ENCODE measurements around the gene SEPTIN12.

Gene SEPTIN12

DNA sequence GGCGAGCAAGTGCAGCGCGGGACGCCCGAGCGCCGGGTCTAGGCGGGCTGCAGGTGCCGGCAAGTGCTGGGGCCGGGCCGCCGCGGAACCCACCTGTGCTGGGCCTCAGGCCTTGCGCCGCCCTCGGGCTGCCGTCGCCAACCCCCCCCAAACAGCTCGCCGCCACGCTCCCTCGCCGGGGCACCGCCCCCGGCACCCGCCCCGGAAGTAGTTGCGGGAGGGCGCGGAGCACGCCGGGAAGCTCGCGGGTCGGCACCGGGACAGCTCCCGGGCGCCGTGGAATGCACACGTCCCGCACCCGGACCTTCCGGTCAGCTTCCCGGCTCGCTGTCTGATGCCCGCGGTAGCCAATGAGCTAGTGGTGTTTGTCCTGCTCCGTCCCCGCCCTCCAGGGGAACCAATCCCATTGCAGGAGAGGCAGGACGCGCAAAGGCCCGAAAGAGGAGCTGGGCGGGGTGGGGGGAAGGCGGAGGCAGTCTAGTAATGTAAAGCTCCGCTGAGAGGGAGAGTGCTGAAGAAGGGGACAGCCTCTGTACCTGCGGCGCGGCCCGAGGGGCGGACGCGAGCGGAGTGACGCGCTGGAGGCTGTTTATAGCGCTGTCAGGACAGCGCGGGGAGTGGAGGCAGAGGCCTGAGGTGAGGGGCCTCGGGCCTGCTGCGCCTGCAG is 53.9 kb downstream of the SEPTIN12 start, which contains the start of the genes ANKS3 and DNAAF8:
TSS of gene ANKS3 (minus strand) at position 209 of the 667 bp plus-strand sequence. CDS start 4,122 bp downstream, outside the sequence.
TSS of gene DNAAF8 (plus strand) at position 475 of the 667 bp plus-strand sequence. CDS start 1,978 bp downstream, outside the sequence.
- peak; percentile 46 to 69 (median 57) for DNase-seq (ENCODE audit: low read depth in 2 of 3, low spot score in 2 of 3)

DNA sequence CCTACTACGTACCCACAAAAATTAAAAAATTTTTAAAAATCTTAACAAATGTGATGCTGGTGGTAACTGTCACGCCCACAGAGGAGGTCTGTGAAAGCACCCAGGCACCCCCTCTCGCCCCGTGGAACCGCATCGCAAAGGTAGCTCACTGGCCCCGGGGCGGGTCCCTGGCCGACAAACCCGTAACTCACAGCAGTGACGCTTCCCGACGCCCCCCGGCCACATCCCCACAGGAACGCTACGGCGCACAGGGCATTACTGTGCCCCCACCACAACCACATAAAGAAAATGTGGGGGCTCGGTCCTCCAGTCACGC is 54.4 kb downstream of the SEPTIN12 start:
- DNase-seq (ENCODE audit: low read depth in 2 of 3, low spot score in 2 of 3), result no peak

DNA sequence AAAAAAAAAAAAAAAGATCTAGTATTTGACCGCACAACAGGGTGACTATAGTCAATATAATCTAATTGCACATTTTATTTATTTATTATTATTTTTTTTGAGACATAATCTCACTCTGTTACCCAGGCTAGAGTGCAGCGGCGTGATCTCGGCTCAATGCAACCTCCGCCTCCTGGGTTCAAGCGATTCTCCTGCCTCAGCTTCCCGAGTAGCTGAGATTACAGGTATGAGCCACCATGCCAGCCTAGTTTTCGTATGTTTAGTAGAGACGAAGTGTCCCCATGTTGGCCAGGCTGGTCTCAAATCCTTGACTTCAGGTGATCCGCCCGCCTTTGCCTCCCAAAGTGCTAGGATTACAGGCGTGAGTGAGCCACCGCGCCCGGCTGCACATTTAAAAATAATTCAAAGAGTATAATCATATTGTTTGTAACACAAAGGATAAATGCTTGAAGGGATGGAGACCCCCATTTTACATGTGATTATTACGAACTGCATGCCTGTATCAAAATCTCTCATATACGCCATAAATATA is 54.9 kb downstream of the SEPTIN12 start:
- no peak for DNase-seq (ENCODE audit: low read depth in 2 of 3, low spot score in 2 of 3)

DNA sequence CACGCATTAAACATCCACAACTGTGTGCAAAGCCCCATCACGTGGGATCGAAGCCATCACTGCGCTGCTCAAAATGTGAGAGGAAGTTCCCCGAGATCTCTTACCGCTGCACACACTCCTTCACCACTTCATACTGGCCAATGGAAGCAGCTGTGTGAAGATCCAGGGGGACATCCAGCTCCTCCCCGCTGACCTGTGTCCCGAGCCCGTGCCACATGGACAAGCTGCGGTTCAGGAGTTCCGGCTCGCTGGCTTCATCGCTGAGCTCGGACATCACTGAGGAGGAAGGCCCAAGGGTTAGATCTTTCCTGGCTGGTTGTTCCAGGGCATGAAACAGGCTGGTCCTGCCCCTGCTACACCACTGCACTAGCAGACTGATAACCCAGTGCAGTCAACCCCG is 58.3 kb downstream of the SEPTIN12 start:
- DNase-seq (ENCODE audit: low read depth in 2 of 3, low spot score in 2 of 3), result no peak

DNA sequence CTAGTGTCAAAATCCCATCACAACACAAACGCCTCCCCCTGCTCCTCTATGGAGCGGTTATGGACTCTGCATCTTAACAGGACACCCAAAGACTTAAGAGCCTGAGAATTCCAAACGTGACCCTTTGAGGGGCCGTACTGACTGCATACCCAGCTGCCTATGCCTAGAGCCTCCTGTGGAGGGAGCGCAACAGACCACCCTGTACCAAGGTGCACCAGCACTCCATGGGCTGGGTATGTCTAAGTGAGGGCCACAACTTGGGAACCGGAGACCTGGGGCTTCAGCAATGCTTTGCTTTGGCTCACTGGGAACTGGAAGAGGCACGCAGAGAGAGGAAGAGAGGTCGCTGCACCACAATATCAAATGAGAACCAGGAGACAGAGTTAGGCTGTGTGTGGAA is 59.5 kb downstream of the SEPTIN12 start:
- DNase-seq (ENCODE audit: low read depth in 2 of 3, low spot score in 2 of 3), result no peak

Measured in activated CD8-positive, alpha-beta memory T cell treated with anti-CD3 and anti-CD28 coated beads for 48 hours (primary cell).